ENCODE measurements around the gene ABCC9.
"Not testable (repeated sequence)": the region's sequence is repeated elsewhere in the genome, so short reads cannot be mapped to it uniquely, and the experiment has no call there.

ABCC9 gene

GRCh38 chr12:21912318-21912717, 28.9 kb downstream of the ABCC9 start:
- no peak overlapping the region for H3K27ac ChIP-seq
- TF ChIP-seq ZFX (IDR thresholded peaks at IDR 0.05) (no peak), CTCF (conservative IDR thresholded peaks at IDR 0.05) (no peak)

- H3K27ac ChIP-seq = no peak overlapping the region
- TF ChIP-seq CTCF (conservative IDR thresholded peaks at IDR 0.05) (no peak), ZFX (IDR thresholded peaks at IDR 0.05) (no peak)
These were observed 29.4 kb downstream of the ABCC9 start for GRCh38 chr12:21911832-21912231.

- TF ChIP-seq ZFX (IDR thresholded peaks at IDR 0.05) = no peak
- TF ChIP-seq CTCF (conservative IDR thresholded peaks at IDR 0.05) = no peak
- H3K27ac ChIP-seq = no peak overlapping the region
These were observed 30.6 kb downstream of the ABCC9 start for GRCh38 chr12:21910657-21911056.

- H3K27ac ChIP-seq = no peak overlapping the region
- TF ChIP-seq CTCF (conservative IDR thresholded peaks at IDR 0.05) (no peak), ZFX (IDR thresholded peaks at IDR 0.05) (no peak)
These were observed 33.0 kb downstream of the ABCC9 start for GRCh38 chr12:21907948-21908837.

- H3K27ac ChIP-seq = no peak overlapping the region
- TF ChIP-seq CTCF (conservative IDR thresholded peaks at IDR 0.05) (no peak), ZFX (IDR thresholded peaks at IDR 0.05) (no peak)
These were observed 34.2 kb downstream of the ABCC9 start for GRCh38 chr12:21906919-21907493.

GRCh38 chr12:21899532-21899931, 41.7 kb downstream of the ABCC9 start:
- H3K27ac ChIP-seq = not testable (repeated sequence)

- H3K27ac ChIP-seq = no peak overlapping the region
- TF ChIP-seq CTCF (conservative IDR thresholded peaks at IDR 0.05) = no peak
- no peak for TF ChIP-seq ZFX (IDR thresholded peaks at IDR 0.05)
These were observed 45.6 kb downstream of the ABCC9 start for GRCh38 chr12:21895651-21896050.

All from C4-2B (cell line).